AG04449 (cell line): Measurements from ENCODE around the gene TRMT5.
A peak's percentile ranks its signal among the peaks of the same experiment; 100 is the strongest.

Experiments
- CTCF ChIA-PET: fragments of 350-600 bp; formaldehyde crosslinking; extraction: SDS; loops from one replicate; lab custom pipeline; 2021; ENCODE audit warnings: antibody characterized with exemption; lab: Yijun Ruan, JAX
- POLR2A ChIA-PET: fragments of 400-600, 350-600 bp; formaldehyde crosslinking; extraction: SDS; loops from one replicate; lab custom pipeline; 2020; ENCODE audit warnings: antibody characterized with exemption, inconsistent platforms; lab: Yijun Ruan, JAX
- DNase-seq: peaks from one replicate; pipeline ENCODE4 v3.0.0-alpha.2; 2010; ENCODE audit warnings: low read depth, low spot score
- H3K4me3 ChIP-seq: 2 replicates; pipeline ENCODE4 v1.5.1; 2011; ENCODE audit warnings: low read depth, mild to moderate bottlenecking, control low read depth, low read length
- TF ChIP-seq, protein P1 (sequence below): IDR thresholded peaks from one replicate; pipeline ENCODE4 v1.5.1; 2011; ENCODE audit warnings: mild to moderate bottlenecking, moderate library complexity, low read length, control low read depth, inconsistent platforms; ENCODE audit not compliant: insufficient read depth; ENCODE audit errors: missing control alignments

The TRMT5 gene

DNA sequence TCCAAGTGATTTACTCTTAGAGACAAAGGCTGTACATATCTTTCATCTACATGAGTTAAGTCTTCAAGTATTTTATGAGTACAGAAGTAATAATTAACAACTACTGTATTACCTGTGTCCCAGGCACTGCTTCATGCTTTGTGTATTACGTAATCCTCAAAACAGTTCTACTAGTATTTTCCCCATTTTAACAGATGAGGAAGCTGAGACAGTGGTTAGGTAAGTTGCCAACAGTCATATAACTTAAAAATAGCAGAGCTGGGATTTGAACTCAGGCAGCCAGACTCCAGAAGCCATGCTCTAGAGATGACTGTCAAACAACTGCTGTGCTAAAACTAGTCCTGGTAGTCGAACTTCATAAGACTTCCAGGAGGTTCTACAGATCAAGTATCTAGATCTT lies 10.7 kb downstream of the TRMT5 start:
- TF ChIP-seq, protein P1, sequence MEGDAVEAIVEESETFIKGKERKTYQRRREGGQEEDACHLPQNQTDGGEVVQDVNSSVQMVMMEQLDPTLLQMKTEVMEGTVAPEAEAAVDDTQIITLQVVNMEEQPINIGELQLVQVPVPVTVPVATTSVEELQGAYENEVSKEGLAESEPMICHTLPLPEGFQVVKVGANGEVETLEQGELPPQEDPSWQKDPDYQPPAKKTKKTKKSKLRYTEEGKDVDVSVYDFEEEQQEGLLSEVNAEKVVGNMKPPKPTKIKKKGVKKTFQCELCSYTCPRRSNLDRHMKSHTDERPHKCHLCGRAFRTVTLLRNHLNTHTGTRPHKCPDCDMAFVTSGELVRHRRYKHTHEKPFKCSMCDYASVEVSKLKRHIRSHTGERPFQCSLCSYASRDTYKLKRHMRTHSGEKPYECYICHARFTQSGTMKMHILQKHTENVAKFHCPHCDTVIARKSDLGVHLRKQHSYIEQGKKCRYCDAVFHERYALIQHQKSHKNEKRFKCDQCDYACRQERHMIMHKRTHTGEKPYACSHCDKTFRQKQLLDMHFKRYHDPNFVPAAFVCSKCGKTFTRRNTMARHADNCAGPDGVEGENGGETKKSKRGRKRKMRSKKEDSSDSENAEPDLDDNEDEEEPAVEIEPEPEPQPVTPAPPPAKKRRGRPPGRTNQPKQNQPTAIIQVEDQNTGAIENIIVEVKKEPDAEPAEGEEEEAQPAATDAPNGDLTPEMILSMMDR = no peak
- no peak overlapping the region for H3K4me3 ChIP-seq
- ChIA-PET POLR2A (no interaction called here), CTCF (interaction anchor here (1.4 kb wide), 1 partner anchor 12 kb away, joined by 4 read pairs; no protein-coding TSS in a partner anchor)
- no peak for DNase-seq

DNA sequence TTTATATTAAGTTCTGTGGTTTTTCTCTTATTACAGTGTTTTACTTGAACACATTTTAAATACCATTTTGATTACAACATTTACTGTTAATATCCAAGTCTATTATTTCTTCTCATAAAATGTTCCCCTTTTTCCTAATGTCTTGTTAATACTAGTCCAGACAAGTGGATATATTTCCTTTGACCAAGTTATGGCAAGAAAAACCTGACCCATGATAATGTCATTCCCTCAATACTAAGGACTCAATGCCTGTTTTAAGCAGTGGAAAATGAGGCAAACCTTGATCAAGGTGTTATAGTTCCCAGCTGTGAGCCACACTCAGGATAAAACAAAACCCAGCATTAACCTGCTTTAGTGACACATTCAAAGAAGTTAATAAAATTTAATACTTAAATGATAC lies 12.2 kb downstream of the TRMT5 start:
- H3K4me3 ChIP-seq = no peak overlapping the region
- CTCF ChIA-PET = interaction anchor here (1.2 to 1.3 kb wide), 2 partner anchors 17 to 285 kb away, joined by 4 to 5 read pairs; no protein-coding TSS in a partner anchor
- no peak for DNase-seq
- POLR2A ChIA-PET = no interaction called here
- TF ChIP-seq, protein P1 = no peak

DNA sequence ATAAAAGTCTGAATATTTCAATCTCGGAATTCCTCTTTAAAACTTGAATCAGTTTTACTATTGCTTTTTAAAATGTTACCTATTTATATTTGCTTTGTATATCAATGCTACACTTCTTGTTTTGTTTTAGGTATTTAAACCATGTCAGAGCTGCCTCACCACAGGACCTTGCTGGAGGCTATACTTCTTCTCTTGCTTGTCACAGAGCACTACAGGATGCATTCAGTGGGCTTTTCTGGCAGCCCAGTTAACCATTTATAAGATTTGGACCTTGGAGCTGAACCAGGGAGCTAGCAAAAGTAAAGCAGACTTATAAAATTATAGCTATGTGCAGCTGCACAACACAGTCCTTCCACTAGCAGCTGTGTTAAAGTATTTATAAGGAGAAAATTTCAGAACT lies 12.8 kb downstream of the TRMT5 start:
- H3K4me3 ChIP-seq = no peak overlapping the region
- TF ChIP-seq, protein P1 = no peak
- ChIA-PET CTCF (interaction anchor here (1.2 to 1.3 kb wide), 2 partner anchors 17 to 285 kb away, joined by 4 to 5 read pairs; no protein-coding TSS in a partner anchor), POLR2A (no interaction called here)
- DNase-seq = no peak

DNA sequence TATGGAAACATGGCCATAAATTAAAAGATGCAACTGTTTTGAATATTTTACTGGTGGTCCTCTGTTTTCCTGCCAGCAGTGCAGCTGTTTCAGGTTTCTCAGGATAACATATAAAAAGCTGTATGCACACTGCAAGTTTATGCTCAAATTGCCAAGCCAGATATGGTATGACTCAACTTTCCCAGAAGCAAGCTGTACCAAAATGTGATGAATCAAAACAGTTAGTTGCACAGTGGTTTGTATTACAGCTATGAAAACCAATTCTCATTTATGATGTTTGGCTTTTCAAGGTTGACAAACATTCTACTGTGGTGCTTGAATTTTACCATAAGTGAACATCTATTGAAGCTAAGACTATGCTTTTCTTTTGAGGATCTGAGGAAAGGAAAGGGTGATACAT lies 15.5 kb downstream of the TRMT5 start:
- peak; percentile 61 for DNase-seq
- POLR2A ChIA-PET = interaction anchor here (1.7 kb wide), 1 partner anchor 15 kb away, joined by 6 read pairs; the partner anchor contains the start of genes SLC38A6 and TRMT5
- CTCF ChIA-PET = no interaction called here

DNA sequence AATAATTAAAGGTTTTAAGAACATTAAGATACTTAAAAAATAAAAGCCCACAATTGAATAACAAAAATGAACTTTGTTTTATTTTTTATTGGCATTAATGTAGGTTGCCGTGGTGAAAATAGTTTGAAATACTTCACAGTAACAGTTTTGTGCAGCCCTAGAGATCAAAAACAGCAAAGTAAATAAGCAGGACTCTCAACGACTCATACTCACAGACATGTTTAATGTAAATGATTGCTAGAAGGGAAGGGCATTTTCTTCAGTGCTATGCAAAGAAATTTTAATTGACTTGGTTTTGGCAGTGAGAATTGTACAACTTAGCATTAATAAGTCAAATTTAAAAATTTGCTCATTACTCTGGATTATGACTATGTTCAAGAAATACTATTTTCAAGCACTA lies 16.0 kb downstream of the TRMT5 start:
- POLR2A ChIA-PET = interaction anchor here (1.7 kb wide), 1 partner anchor 16 kb away, joined by 6 read pairs; the partner anchor contains the start of genes SLC38A6 and TRMT5

More for the DNA sequence above, 15.5 kb downstream of the TRMT5 start:
- TF ChIP-seq, protein P1 = no peak
- no peak overlapping the region for H3K4me3 ChIP-seq

DNA sequence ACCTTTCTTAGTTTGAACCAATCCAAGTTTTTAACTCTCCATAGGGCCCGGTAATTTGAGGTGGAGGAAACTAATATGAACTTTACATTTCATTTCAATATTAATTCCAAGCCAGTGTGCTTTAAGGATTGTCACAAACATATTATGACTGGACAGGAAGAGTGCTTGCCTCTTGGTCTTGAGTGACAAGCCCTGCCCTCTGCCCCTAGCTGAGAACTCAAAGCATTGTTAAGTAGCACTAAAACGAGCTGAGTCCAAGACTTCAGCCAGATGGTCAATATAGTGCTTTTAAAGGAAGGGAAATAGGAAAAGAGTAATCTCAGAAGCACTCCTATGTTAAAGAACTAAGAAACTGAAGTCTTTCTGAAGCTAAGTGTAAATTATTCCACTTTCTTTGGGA lies 17.1 kb downstream of the TRMT5 start:
- ChIA-PET CTCF (interaction anchor here (0.7 kb wide), 1 partner anchor 9 kb away, joined by 3 read pairs; no protein-coding TSS in a partner anchor), POLR2A (no interaction called here)
- H3K4me3 ChIP-seq = no peak overlapping the region
- TF ChIP-seq, protein P1 = no peak
- no peak for DNase-seq

More for the DNA sequence above, 16.0 kb downstream of the TRMT5 start:
- TF ChIP-seq, protein P1 = no peak
- no peak for DNase-seq
- H3K4me3 ChIP-seq = no peak overlapping the region
- CTCF ChIA-PET = no interaction called here
